CD4-positive, alpha-beta T cell treated with Interleukin-6 at 100 ng/mL for 8 hours (primary cell): Measurements from ENCODE around the gene RAB31.
"Not testable (repeated sequence)": the region's sequence is repeated elsewhere in the genome, so short reads cannot be mapped to it uniquely, and the experiment has no call there.

Experiments used
- DNase-seq: peaks from one replicate; pipeline ENCODE4 v3.0.0-alpha.2; 2020; ENCODE audit warnings: mixed read lengths, low spot score

Gene RAB31

DNA sequence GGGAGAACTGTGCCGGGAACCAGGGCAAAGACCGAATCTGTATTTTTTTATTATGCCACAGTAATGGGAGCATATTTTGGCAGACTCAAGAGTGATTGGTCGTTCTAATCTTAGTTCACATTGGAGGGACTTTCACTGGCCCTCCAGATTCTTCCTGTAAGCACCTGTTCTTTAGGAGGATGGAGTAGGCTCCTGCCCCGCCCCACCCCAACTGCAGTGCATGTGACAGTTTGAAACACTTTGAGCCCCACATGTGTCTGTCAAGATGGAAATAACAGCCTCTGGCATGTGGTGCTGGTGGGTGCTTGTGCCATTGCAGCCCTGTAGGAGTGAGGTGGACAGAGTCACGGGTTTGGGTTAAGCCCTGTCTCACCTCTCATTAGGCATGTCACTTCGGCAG, 134.3 kb downstream of the RAB31 start:
- DNase-seq = no peak

DNA sequence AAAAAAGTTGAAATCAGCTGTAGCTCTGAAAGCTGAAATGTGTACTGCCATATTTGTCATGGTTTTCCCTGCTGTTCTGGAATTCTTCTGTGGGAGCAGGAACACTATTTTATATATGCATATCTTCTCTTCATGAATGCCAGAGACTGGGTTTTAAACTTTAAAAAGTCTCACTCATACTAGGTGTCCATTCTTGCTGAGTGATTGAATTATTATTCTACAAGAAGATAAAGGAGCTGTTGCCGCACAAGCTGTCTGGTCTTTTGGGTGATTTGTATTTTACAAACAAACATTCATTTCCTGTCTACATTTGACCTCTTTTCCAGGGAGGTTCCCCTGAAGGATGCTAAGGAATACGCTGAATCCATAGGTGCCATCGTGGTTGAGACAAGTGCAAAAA, 137.2 kb downstream of the RAB31 start:
- no peak for DNase-seq

DNA sequence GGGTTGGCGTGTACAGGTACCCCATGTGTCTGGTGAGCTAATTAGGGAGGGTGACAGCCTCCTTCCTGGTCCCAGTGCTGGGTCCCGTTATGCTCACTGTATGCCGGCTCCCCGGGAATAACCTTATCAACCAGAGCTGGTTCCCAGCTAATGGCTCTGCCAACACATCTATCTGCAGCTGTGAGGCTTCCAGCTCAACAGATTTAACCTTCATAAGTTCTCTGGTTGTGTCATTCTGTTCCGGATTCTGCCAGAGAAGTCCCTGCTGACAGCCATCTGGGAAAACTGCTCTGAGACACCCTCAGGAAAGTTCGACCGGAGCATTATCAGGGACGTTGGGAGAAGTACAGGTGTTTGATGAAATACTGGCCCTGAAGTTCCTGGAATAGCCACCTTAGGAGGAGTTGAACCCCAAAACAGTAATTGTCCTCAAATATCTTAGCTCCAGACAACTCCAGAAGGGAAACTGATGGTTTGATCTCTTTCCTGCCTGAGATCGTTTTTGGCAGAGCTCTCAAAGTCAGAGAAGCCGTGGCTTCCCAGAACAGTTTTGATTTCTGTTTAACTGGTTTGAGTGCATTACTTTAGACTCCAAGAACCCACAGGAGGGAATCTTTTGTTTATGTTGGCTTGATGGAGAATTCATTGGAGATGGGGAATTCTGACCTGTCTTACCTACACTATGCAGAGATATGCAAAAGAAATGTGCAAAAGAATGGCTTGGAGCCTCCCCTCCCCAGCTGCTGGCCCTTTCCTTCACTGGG, 138.2 kb downstream of the RAB31 start:
- no peak for DNase-seq

DNA sequence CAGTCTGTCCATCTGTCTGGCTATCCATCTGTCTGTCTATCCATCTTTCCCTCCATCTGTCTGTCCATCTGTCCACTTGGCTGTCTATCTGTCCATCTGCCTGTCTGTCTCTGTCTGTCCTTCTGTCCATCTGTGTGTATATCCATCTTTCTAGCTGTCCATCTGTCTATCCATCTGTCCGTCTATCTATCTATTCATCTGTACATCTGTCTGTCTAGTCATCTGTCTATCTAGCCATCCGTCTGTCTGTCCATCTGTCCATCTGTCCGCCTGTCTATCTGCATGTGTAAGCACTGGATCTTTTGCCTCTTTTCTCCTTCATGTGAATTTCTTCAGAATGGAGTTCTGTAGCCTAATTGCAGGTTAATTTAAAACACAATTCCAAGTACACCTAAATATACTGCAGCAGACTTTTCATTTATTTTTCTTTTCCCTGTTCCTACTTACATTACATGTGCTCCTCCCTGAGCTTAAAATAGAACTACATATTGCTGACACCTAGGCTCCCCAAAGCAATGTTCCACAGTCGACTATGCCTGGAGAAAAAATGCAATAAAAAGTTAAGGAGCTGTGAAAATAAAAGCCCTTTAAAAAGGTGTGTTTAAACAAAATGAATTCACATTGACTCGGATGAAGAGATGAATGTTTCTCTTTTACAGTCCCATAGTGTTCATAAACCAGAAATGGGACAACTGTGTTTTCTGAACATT, 140.2 kb downstream of the RAB31 start:
- no peak for DNase-seq

DNA sequence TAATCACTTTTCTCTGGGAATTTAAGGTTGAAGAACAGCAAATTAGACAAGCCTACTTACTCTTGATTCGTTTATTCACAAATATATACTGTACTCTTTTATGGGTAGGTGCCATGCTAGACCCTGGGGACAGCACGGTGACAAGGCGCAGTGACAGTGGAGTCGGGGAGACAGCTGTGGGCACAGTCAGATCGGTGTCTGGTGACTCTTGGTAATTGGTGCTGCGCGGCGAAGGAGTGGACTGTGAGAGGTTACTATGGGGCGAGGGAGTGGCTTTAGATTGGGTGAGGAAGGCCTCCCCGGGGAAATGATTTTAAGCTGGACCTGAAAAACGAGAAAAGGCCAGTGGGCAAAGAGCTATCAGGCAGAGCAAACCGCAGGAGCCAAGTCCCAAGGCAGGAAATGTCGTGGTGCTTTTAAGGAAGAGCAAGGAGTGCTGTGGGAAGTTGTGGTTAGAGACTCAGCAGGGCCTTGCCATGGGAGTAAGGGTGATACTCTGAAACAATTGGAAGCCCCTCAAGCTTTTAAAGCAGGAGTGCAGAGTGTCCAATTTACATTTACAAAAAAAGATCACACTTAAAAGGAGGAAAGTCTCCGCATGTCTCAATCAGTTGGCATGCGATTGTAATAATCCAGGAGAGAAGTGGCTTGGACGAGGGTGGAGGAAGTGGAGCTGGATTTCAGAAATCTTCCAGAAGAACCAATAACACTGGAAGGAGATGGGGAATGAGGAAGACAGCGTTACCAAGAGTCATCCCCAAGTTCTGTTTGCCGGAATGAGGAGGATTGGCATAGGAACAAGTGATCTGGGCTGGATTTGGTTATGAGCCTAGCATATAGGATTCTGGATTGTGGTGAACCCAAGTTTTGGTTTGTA, 141.5 kb downstream of the RAB31 start:
- no peak for DNase-seq

DNA sequence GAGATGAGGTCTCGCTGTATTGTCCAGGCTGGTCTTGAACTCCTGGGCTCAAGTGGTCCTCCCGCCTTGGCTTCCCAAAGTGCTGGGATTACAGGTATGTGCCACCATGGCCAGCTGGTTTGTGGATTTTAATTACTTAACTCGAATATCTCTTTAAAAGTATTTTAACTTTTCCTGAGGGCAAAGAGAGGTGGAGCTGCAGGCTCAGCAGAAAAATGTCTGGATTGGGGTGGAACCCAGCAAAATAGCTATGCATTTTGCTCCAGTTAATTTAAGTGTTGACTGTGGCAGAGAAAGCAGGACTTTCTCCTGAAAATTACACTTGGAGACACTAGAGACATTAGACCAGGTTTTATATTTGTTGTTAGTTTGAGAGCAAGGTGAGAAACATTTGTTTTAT, 142.2 kb downstream of the RAB31 start:
- DNase-seq = no peak

DNA sequence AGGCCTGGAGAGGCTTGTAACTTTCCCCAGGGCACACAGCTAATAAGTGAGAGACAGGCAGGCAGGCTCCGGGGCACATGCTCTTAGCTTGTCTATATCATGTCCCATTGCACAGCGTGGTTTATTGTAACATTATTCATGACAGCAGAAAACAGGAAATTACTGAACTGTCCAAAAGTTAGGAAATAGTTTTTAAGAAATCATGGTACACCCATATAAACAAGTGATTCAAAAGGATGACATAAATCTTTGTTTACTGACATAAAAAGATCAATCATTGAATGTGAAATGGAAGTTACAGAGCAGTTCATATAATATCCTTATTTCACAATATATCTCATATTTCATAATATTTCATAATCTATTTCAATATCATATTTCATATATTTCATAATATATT, 143.4 kb downstream of the RAB31 start:
- DNase-seq = no peak

DNA sequence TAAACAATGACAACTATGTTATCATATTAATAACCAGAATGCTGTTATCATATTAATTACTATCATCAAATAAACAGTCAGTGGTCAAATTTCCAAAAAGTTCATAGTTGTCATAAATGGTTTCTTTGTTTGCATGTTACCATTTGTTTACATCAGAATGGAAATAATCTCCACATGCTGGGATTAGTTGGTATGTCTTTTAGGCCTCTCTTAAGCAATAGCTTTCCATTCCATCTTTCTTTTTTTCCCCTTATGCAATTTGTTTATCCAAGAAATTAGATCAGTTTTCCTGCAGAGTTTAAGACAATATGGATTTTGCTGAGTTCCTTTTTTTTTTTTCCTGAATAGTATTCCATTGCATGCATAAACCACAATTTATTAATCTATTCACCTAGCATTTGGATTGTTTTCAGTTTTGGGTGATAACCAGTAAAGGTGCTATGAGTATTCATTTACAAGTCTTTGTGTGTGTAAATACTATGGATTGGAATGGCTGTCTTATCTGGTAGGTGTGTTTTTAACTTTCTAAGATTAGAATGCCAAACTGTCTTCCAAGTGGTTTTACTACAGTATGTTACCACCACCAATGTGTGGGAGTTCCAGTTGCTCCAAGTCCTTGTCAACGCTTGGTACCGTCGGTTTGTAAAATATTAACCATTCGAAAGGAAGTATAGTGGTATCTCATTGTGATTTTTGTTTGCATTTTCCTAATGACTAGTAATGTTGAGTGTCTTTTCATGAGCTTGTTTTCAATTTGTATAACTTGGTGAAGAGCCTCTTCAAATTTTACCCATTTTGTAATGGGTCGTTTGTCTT, 144.4 kb downstream of the RAB31 start:
- no peak for DNase-seq

DNA sequence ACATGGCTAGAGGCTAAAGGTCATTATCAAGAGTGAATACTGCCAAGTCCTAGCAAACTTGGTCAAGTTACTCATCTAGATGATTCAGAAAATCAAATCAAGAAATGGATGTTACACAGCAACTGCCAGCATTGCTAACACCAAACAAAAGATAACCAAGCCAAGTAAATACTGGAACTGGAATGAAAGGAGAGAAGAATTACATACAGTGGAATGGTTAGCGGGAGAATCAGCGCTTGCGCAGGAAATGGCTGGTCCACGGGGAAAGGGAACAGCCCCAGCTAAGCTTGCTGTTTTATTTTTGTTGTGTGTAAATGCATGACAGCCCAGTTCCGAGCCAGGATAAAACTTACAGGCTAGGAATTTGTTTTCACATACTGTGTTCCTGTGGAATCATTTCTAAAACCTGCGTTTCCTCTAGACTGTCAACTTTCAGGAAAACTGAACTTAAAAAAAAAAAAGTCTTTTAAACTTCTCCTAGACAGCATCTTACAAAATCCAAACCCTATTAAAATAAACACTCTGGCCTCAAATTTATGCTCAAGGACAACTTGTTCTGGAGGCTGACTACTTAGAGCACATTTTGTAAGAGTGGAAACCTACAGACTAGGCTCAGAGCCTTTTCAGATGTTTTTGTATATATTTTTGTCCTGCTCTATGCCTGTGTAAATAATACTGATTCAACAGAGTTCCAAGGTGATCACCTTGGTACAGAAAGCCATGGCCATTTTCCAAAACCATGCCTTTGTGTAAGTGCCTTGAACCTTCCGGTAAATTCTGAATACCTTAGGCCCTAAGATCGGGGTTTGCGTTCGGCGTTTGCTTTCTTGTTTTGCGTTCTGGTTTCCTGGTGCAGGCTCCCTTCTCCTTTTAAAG, 146.9 kb downstream of the RAB31 start:
- no peak for DNase-seq

DNA sequence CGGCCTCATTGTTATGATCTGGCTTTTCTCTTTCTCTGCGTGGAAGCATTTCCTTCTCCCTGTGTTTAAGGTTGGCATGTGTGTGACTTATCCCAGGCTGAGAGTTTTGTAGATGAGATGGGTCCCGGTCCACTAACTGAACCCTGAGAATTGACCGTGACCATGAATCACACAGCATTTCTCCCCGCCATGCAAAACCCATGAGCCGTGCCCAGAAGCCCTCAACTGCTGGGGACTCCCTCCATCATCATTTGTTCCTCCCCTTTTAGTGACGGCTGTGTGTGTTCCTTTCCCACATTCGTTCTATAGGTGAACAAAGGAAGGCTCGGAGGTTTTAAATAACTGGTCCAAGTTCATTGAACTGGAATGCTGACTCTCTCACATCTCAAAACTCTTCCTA, 147.6 kb downstream of the RAB31 start:
- no peak for DNase-seq

DNA sequence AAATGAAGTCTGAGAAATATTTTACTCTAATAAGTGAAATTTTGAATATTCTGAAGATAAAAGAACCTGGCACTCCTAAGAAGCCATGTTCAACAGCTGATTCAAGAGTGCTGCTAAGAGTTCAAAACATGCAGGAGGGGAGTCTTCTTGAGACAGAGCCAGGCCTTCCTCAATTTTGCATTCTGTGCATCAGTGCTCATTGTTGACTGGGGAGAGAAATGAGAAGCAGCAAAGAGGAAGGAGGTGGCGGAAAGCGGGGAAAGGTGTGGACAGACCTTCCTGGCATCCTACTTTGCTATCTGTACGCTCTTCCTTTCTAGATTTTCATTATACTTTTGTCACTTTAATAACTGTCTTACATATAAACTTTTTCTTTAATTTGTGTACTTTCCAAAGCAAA, 148.0 kb downstream of the RAB31 start:
- no peak for DNase-seq

DNA sequence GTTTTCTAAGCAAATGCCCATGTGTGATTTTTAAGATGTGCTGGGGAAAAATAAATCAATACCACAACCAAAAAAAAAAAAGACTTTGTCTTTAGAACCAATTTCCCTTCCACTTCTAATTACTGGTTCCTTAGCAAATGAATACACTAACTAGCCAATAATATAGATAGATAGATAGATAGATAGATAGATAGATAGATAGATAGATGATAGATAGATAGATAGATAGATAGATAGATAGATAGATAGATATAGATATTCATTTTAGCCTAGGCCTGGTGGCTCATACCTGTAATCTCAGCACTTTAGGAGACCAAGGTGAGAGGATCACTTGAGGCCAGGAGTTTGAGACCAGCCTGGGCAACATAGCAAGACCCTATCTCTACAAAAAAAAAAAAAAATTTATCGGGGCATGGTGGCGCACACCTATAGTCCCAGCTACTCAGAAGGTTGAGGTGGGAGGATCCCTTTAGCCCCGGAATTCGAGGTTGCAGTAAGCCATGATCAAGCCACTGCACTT, 149.4 kb downstream of the RAB31 start:
- not testable (repeated sequence) for DNase-seq

DNA sequence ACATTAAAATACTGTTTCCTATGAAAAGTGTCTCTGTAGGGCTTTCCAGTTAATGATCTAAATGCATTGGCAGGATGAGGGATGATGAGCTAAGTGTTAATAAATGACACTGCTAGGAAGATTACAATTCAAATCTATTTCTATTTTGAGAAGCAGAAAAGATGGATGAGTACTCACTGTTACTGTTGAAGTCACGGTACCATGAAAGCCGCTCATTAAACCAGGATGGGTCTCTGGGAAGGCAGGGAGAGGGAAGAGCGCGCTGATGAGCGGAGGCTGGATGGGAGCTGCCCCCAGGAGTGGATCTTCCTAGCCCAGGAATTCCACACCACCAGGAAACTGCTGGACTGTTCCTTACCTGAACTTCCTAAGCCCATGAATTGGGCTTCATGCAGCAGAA, 150.5 kb downstream of the RAB31 start:
- DNase-seq = no peak

DNA sequence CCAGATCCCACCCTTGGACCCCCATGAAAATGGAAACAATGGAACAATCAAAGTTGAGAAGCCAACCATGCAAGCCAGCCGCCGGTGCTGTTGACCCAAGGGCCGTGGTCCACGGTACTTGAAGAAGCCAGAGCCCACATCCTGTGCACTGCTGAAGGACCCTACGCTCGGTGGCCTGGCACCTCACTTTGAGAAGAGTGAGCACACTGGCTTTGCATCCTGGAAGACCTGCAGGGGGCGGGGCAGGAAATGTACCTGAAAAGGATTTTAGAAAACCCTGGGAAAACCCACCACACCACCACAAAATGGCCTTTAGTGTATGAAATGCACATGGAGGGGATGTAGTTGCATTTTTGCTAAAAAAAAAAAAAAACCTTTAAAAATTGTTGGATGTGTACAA, 151.1 kb downstream of the RAB31 start:
- no peak for DNase-seq

DNA sequence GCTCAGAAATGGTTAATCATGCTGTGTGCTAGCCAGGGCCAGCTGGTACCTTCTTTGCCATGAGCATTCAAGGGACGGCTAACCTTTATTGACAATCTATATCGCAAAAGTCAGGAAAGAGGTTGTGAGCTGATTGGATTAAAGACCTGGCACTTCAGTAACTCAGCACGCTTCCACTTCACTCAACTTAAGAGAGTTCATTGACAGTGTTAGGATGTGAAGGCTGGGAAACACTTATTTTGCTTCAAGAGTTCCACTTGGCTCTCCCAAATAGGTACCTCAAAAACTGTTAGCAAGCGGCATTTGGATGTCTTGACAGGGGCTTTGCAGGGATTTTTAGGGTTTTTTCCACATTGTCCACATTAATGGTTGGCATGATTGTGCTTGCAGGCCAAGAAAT, 152.6 kb downstream of the RAB31 start:
- DNase-seq = no peak

DNA sequence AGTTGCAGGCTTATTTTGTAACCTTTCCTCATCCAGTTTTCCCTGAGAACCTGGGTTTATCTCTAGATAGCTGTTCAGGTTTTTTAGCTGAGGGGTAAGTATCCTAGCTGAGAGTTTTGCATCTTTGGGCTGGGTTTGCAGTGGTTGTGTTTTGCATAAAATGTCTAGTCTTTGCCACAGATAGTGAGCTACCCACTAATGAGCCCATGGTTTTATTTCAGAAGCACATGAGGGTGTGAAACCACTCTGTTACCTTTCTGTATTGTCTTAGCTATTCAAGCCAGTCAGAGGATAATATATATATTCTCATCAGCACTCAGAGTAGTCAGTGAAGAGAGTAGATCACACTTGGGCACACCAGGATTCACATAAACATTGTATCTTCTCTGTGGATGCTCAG, 153.1 kb downstream of the RAB31 start:
- no peak for DNase-seq

DNA sequence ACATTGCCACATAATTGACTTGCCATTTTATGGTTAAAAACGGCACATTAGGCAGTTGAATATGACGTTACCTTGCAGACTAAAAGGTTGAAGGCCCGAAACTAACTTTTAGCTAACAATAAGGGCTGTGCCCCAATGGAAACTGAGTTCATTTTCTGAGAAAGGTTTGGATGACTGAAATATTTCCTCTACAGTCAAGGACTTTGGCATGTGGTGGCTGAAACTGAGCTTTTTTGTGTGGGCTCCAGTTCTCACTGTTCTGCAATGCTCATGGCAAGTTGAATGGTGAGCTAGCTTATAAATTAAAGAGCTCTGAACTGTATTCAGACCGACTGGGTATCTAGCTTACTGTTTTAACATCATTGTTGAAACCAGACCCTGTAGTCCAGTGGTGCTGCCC, 153.8 kb downstream of the RAB31 start:
- no peak for DNase-seq

DNA sequence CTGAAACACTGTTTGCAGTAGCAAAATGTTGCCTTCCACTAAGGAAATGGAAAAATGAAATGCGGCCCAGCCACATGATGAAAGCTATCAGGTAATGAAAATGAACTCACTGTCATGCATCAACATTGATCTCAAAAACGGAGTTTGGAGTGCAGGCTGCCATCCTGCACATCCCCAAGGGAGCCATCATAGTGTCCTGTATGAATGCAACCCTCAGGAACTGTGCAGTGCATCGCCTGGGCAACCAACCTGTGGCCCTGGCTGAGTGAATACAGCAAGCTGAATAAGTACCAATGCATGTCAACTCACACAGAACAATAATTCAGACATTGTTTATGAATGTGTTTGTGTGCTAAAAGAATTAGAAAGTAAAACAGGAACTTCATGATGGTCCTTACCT, 154.6 kb downstream of the RAB31 start:
- no peak for DNase-seq

DNA sequence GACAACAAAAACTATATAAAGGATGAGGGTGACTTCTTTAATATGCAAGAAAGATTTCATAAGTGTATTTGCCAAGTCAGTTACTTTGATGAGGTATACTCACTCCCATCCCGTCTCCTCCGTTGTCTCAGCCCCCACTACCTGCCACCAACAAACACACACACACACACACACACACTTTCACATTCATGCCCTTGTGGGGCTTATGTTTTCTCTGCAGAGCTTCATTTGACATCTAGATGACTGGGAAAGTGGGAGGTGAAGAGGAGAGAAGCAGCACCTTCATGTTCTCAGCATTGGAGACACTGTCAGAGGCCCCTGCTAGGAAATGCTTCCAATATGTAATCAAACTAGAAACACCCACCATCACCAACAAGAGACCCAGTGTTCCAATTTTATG, 155.2 kb downstream of the RAB31 start:
- DNase-seq = no peak

DNA sequence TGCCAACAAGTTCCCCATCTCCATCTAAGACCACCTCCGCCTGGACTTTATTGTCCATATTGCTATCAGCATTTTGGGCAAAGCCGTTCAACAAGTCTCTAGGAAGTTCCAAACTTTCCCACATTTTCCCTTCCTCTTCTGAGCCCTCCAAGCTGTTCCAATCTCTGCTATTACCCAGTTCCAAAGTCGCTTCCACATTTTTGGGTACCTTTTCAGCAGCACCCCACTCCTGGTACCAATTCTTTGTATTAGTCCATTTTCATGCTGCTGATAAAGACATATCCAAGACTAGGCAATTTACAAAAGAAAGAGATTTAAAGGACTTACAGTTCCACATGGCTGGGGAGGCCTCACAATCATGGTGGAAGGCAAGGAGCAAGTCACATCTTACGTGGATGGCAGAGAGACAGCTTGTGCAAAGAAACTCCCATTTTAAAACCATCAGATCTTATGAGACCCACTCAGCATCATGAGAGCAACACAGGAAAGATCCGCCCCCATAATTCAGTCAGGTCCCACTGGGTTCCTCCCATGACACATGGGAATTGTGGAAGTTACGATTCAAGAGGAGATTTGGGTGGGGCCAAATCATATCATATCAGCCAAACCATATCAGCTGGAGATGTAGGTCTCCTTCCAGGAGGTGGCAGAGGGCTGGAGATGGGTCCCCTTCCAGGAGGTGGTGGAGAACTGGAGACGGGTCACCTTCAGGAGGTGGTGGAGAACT, 157.8 kb downstream of the RAB31 start:
- no peak for DNase-seq
